ENCODE measurements around the gene GCLC.
"Not testable (repeated sequence)": the region's sequence is repeated elsewhere in the genome, so short reads cannot be mapped to it uniquely, and the experiment has no call there.

Gene GCLC

GRCh38 chr6:53556986-53557715 lies 12.2 kb upstream of the GCLC start:
- FAIRE-seq: no peak

DNA sequence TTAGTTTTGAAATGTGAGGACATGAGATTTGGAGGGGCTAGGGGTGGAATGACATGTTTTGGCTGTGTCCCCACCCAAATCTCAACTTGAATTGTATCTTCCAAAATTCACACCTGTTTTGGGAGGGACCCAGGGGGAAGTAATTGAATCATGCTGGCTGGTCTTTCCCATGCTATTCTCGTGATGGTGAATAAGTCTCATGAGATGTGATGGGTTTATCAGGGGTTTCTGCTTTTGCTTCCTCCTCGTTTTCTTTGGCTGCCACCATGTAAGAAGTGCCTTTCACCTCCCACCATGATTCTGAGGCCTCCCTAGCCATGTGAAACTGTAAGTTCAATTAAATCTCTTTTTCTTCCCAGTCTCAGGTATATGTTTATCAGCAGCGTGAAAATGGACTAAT lies 8.7 kb upstream of the GCLC start:
- FAIRE-seq: not testable (repeated sequence)

DNA sequence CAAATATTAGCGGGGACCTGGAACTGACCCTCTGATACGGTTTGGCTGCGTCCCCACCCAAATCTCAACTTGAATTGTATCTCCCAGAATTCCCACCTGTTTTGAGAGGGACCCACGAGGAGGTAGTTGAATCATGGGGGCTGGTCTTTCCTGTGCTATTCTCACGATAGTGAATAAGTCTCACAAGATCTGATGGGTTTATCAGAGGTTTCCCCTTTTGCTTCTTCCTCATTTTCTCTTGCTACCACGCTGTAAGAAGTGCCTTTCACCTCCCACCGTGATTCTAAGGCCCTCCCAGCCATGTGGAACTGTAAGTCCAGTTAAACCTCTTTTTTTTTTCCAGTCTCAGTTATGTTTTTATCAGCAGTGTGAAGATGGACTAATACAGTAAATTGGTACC lies 6.8 kb upstream of the GCLC start:
- FAIRE-seq: not testable (repeated sequence)

DNA sequence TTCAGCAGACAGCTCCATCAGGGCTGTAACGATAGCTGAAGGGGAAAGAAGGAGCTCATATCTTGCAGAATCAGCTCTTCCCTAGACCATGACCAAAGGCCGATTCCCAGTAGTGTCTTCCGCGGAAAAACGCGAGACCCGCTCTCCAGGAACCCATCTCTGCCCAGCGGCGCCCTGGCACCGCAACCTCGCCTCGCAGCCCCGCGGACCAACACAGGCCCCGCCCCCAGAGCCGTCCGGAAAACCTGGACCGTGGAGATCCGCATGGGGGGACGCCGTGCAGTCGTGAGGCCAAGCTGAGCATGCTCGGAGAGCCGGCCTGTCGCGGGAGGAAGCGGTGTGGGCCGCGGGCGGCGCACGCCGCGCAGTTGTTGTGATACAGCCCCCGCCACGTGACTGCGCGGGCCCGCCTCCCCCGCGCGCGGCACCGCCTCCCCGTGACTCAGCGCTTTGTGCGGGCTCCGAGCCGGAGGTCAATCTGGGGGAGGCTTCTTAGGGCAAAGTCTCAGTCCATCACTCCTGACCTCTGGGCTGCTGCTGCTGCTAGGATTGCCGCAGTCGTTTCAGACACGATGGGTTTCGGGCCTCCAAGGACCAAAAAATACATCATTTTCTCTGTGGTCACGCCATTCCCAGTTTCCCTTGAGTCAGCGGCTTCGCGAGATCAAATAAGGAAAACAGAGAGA lies 3.1 kb upstream of the GCLC start:
- no peak for FAIRE-seq

- no peak for FAIRE-seq
Measured at GRCh38 chr6:53547166-53547810, 2.4 kb upstream of the GCLC start.

- FAIRE-seq: no peak
Measured at GRCh38 chr6:53546281-53546680, 1.4 kb upstream of the GCLC start.

DNA sequence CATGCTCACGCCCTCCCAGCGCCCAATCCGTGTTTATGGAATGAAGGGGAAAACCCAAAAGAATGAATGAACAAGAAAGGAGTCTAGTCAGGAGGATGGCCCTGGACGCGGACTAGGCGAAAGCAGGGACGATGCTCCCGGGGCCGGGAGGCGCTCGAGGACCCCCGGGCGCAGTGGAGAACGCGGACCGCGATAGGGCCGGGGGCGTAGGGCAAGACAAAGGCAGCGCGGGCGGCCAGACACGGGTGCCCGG lies 758 bp downstream of the GCLC start:
- no peak for FAIRE-seq

DNA sequence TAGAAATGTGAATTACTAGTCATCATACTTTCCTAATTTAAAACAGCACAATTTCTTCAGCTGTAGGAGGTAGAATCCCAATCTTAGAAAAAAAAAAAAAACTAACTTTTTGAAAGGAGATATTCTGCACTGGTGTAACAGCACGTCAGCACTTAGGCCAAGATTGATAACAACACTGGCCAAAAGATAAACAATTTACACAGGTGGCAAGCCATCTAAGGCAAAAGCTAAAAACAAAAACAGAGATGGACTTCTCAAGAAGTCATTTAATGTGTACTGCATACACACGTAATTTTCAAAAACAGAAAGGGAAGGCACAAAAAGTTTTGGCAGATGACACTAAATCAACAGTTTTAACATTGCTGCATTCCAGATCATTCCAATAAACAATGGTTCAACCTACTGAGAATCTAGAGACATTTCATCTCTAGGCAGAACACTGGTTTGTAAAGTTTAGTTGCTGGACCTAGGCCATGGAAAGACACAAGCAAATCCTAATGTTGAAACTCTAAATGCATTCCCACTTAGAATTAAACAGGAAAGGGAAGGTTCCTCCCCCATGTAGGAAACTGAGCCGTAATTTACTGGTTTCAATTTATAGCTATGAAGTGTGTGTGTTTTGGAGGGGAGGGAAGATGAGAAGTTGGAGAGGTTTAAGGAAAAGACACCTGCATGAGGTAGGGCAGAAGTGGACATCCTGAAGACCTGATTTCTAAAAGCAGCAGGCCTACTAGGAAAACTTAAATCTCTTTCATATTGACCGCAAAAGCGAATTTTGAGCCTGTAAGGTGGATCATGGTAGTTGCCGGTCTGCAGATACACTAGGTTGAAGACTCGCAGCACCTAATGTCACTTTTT lies 1.3 kb downstream of the GCLC start:
- FAIRE-seq: no peak

DNA sequence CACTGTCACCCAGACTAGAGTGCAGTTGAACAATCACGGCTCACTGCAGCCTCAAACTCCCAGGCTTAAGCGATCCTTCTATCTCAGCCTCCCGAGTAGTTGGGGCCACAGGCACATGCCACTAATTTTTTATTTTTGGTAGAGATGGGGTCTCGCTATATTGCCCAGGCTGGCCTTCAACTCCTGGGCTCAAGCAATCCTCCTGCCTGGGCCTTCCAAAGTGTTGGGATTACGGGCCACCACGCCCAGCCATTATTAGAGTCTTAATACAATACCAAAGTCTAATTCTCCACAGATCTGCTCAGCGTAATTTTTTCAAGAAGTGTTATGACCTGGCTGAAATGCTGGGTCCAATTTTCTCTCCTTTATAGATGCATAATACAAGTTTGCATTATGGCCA lies 3.0 kb downstream of the GCLC start:
- FAIRE-seq: no peak

DNA sequence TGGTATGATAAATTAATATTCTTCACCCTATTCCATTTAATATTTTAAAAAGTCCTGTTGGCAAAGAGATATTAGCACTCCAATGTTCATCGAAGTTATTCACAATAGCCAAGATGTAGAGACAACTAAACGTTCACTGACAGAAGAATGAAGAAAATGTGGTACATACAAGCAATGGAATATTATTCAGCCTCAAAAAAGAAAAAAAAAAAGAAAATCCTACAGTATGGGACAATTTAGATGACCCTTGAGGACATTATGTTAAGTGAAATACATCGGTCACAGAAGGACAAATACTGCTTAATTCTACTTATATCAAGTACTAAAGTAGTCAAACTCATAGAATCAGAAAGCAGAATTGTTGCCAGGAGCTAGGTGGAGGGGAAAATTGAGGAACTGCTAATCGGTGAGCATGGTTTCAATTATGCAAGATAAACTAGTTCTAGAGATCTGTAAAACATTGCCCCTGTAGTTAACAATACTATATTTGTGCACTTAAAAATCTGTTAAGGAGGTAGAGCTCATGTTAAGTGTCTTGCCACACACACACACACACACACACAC lies 4.7 kb downstream of the GCLC start:
- no peak for FAIRE-seq

DNA sequence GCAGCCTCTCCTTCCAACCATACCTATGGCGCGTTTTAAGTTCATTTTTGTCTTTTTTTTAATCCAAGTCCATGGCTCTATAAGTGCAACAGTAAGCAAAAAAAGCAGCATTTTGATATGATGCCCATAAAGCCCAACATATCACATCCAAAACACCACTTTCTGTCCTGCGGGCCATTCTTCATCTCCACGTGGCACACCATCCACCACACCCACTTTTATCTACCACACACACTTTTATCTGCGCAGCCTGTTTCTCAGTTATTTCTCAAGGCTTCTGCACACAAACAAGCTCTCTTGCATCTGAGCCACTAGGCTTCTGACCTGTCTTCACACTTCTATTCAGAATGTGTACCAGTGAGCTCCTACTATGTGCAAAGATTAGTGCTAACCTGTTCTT lies 5.3 kb downstream of the GCLC start:
- FAIRE-seq: no peak

DNA sequence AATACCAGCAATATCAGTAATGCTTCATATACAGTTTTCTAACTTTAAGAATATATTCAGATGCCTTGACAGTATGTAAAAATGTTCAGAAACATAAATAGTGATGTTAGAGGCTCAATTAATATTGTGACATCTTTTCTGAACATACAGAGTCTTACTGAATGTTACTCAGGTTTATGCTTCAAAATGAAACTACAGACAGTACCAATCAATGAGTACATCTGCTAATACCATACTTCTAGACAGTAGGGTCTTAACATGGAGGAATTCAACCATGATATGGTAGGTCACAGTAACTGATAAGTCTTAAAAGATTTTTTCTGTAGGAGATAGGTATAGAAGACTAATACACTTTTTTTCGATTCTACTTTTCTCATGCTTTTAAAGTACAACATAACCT lies 8.3 kb downstream of the GCLC start:
- FAIRE-seq: no peak

- FAIRE-seq: no peak
Measured at GRCh38 chr6:53532942-53533341, 12.0 kb downstream of the GCLC start.

- no peak for FAIRE-seq
Measured at GRCh38 chr6:53532061-53532797, 12.7 kb downstream of the GCLC start.

GRCh38 chr6:53530780-53531386 lies 14.0 kb downstream of the GCLC start:
- FAIRE-seq: no peak

GRCh38 chr6:53530346-53530745 lies 14.6 kb downstream of the GCLC start:
- FAIRE-seq: no peak

DNA sequence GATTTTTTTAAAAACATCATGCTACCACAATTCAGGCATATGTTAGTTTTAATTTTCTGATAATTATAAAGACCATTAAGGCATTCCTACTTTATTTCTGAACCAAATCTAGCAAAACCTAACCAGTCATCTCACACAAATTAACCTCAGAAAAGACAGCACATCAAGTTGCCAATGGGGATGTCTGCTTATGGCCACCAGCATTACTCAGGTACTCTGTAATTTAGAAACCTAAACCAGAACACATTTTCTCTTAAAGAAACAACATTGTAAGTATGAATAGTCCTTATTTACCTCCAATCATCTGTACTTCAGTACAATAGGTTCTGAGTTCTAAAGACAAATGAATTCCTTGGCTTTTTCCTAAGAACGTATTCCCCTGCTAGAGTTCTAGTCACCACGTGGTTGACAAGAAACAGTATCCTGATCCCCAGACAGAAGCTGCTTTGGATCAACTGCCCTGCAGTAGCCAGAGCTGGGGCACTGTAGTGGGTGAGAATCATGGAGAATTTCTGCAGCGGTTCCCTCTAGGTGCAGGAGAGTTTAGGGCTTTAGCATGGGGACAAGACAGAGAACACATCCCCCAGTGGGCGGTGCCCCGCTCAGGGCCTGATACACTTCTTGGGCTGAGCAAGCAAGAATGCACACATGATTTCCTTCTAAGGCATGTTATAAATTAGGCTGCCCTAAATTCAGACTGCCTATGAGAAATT lies 15.4 kb downstream of the GCLC start:
- FAIRE-seq: no peak

GRCh38 chr6:53528107-53528506 lies 16.8 kb downstream of the GCLC start:
- FAIRE-seq: no peak

- no peak for FAIRE-seq
Measured at GRCh38 chr6:53527249-53527765, 17.6 kb downstream of the GCLC start.

- FAIRE-seq: no peak
Measured at GRCh38 chr6:53526000-53526399, 18.9 kb downstream of the GCLC start.

GRCh38 chr6:53524455-53524815 lies 20.5 kb downstream of the GCLC start:
- FAIRE-seq: no peak

Measured in endometrium (tissue), 2 donors.